SK-N-SH treated with all-trans-retinoic acid at 6 μM for 48 hours (cell line): ENCODE data around the gene SUN3.

Experiments used
- ARNTL ChIP-seq: fragments of 450-650 bp; formaldehyde crosslinking; IDR thresholded peaks from 2 replicates; pipeline ENCODE4 v1.5.0; 2020; ENCODE audit warnings: low read depth, mild to moderate bottlenecking, moderate library complexity, borderline replicate concordance
- TSHZ2 ChIP-seq: fragments of 250-450 bp; sonication (Bioruptor Pico); IDR thresholded peaks from 2 replicates; pipeline ENCODE4 v1.5.0; 2020; ENCODE audit warnings: mild to moderate bottlenecking, moderate library complexity

GRCh38 chr7:48052748-48053147 is 23.8 kb upstream of the SUN3 start:
- TF ChIP-seq TSHZ2 = no peak
- TF ChIP-seq ARNTL (CRISPR knock-in tag) = no peak
